HepG2 (cell line): ENCODE results near the gene URB1. TPM values are rescaled to one million over a fixed set of nuclear protein-coding genes. Genes with fewer than 3 reads are reported as not detected.

Experiments
- CCAR2 ChIP-seq: fragments of 200-400 bp; formaldehyde crosslinking; optimal IDR thresholded peaks from 2 replicates; pipeline ENCODE3; 2018; ENCODE audit warnings: low read depth, mild to moderate bottlenecking, low read length, moderate library complexity
- DRAP1 ChIP-seq: IDR thresholded peaks from 2 replicates; pipeline ENCODE4 v1.6.1; 2016; ENCODE audit warnings: missing genetic modification reagents, missing compliant biosample characterization
- HDAC2 ChIP-seq: sonication (generic); formaldehyde crosslinking; IDR thresholded peaks from 2 replicates; pipeline ENCODE4 v1.4.0; 2020; ENCODE audit warnings: missing genetic modification reagents
- HMG20A ChIP-seq: IDR thresholded peaks from 2 replicates; pipeline ENCODE4 v1.6.1; 2016; ENCODE audit warnings: borderline replicate concordance
- HNF4G ChIP-seq, 2 experiments: sonication (generic) in 1 of 2; formaldehyde crosslinking in 1 of 2; IDR thresholded peaks; 2 replicates each; pipeline versions ENCODE4 v1.4.0 to v1.6.1; 2011 to 2020; ENCODE audit warnings: borderline replicate concordance in 2 of 2, low read depth in 2 of 2, mild to moderate bottlenecking in 2 of 2, low read length in 1 of 2, missing genetic modification reagents in 1 of 2, moderate library complexity in 1 of 2
- ISX ChIP-seq: sonication (generic); formaldehyde crosslinking; conservative IDR thresholded peaks from 2 replicates; pipeline ENCODE4 v1.5.0; 2020; ENCODE audit warnings: missing genetic modification reagents
- JUN ChIP-seq: sonication (generic); formaldehyde crosslinking; IDR thresholded peaks from 2 replicates; pipeline ENCODE4 v1.4.0; 2020; ENCODE audit warnings: mild to moderate bottlenecking, missing genetic modification reagents
- KDM3A ChIP-seq: IDR thresholded peaks from 2 replicates; pipeline ENCODE4 v1.6.1; 2018; ENCODE audit warnings: low read depth, missing compliant biosample characterization
- LCORL ChIP-seq, 2 experiments: fragments of 450-650 bp in 1 of 2; sonication (generic) in 1 of 2; formaldehyde crosslinking in 1 of 2; IDR thresholded peaks; 2 replicates each; pipeline versions ENCODE4 v1.5.0 to v1.6.1; 2017 to 2020; ENCODE audit warnings: antibody characterized with exemption in 1 of 2, missing genetic modification reagents in 1 of 2
- MIER2 ChIP-seq: IDR thresholded peaks from 2 replicates; pipeline ENCODE4 v1.6.1; 2016; ENCODE audit warnings: missing biosample characterization, missing genetic modification reagents
- NCOA2 ChIP-seq: sonication (generic); formaldehyde crosslinking; IDR thresholded peaks from 2 replicates; pipeline ENCODE4 v1.8.0; 2022; ENCODE audit warnings: inconsistent platforms
- ZFP1 ChIP-seq: IDR thresholded peaks from 2 replicates; pipeline ENCODE4 v1.6.1; 2016
- ZNF142 ChIP-seq: sonication (generic); formaldehyde crosslinking; IDR thresholded peaks from 2 replicates; pipeline ENCODE4 v1.4.0; 2020; ENCODE audit warnings: missing genetic modification reagents
- ZNF230 ChIP-seq: sonication (generic); formaldehyde crosslinking; IDR thresholded peaks from 2 replicates; pipeline ENCODE4 v1.4.0; 2020; ENCODE audit warnings: mild to moderate bottlenecking, missing genetic modification reagents
- ZNF274 ChIP-seq: sonication (generic); formaldehyde crosslinking; IDR thresholded peaks from 2 replicates; pipeline ENCODE4 v1.5.1; 2020; ENCODE audit warnings: mild to moderate bottlenecking, missing genetic modification reagents
- ZNF704 ChIP-seq: sonication (generic); formaldehyde crosslinking; IDR thresholded peaks from 2 replicates; pipeline ENCODE4 v1.8.1; 2023; ENCODE audit warnings: mild to moderate bottlenecking, inconsistent platforms, moderate library complexity, missing genetic modification reagents, borderline replicate concordance
- polyA plus RNA-seq, 8 experiments: library from polyadenylated mRNA; depleted of rRNA in 3 of 8; stranded (reverse) in 7 of 8; unstranded in 1 of 8; fragments of >200 nt; fragmentation: Illumina TruSeq in 4 of 8; extraction: Trizol in 4 of 8; gene quantifications; 2 replicates each; pipeline versions ENCODE4 v1.2.1 to v1.2.3, GENCODE V29; 2011 to 2016; ENCODE audit warnings: low read depth in 4 of 8, missing spikeins in 1 of 8, mixed read lengths in 1 of 8; ENCODE audit not compliant: insufficient read depth in 1 of 8
- total RNA-seq, 5 experiments: library from RNA; depleted of rRNA; stranded (reverse); fragments of >200 nt; fragmentation: Illumina TruSeq; extraction: Trizol; gene quantifications; 2 replicates each; pipeline ENCODE4 v1.2.3, GENCODE V29; 2016; ENCODE audit warnings: low read depth in 1 of 5

The URB1 gene
- total and polyA plus RNA-seq, 2 of the 13 experiments (the other 11 are each of a cell fraction or from before 2014, with no cell fraction given), result 4.5 to 16.7 TPM

GRCh38 chr21:32392880-32393676, at the start of gene URB1 (continued):
- TF ChIP-seq CCAR2, result no peak
- no peak for TF ChIP-seq ZNF142 (CRISPR knock-in tag)
- peak; percentile 27; the same call in 1 of the 2 replicates for TF ChIP-seq NCOA2 (CRISPR knock-in tag)
- no peak for TF ChIP-seq MIER2 (CRISPR knock-in tag)
- TF ChIP-seq ZFP1 (CRISPR knock-in tag), result no peak
- TF ChIP-seq ZNF274 (CRISPR knock-in tag), result 0 out of 2 replicates have a peak, but pooled peaks have one; percentile 41
- no peak for TF ChIP-seq ISX (CRISPR knock-in tag)
- TF ChIP-seq DRAP1 (CRISPR knock-in tag), result peak; percentile 66; the same call in 1 of the 2 replicates
- peak; percentile 44; the same call in 1 of the 2 replicates for TF ChIP-seq HDAC2
- no peak for TF ChIP-seq LCORL (IDR thresholded peaks at IDR 0.05)
- TF ChIP-seq LCORL (CRISPR knock-in tag; IDR thresholded peaks at IDR 0.05), result 0 out of 2 replicates have a peak, but pooled peaks have one; percentile 14
- TF ChIP-seq KDM3A (CRISPR knock-in tag), result peak; percentile 90
- TF ChIP-seq HMG20A (CRISPR knock-in tag), result no peak
- TF ChIP-seq ZNF230, result no peak
- TF ChIP-seq JUN (CRISPR knock-in tag), result 0 out of 2 replicates have a peak, but pooled peaks have one; percentile 9
- no peak for TF ChIP-seq ZNF704 (CRISPR knock-in tag)
- TF ChIP-seq HNF4G (IDR thresholded peaks at IDR 0.05; ENCODE audit: borderline replicate concordance, low read depth, low read length), result 0 out of 2 replicates have a peak, but pooled peaks have one; percentile 10
- no peak; the same call in 1 of the 2 replicates for TF ChIP-seq HNF4G (CRISPR knock-in tag; IDR thresholded peaks at IDR 0.05; ENCODE audit: borderline replicate concordance, low read depth)
